Measurements from ENCODE around the gene SMARCE1.

The SMARCE1 gene

DNA sequence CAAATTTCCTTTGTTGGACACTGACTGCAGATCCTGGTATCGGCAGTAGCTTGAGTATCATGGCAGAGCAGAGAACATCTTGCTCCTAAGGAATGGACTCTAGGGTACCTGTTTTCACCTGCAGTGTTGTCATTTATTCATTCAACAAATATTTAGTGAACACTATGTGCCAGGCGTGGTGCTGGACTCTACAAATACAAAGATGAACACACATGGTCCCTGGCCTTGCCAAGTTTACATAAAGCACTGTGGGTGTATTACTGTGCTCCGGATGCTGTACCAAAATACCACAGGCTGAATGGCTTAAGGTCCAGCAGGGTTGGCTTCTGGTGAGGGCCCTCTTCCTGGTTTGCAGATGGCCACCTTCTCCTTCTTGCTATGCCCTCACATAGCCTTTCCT, 68.1 kb downstream of the SMARCE1 start:
- no peak for TF ChIP-seq CTCF (IDR thresholded peaks at IDR 0.05; ENCODE audit: extremely low read depth, missing control alignments)
- no peak for DNase-seq (ENCODE audit: low spot score)

- TF ChIP-seq CTCF (IDR thresholded peaks at IDR 0.05; ENCODE audit: extremely low read depth, missing control alignments) = no peak
These were observed 70.0 kb downstream of the SMARCE1 start for GRCh38 chr17:40577611-40578065.

GRCh38 chr17:40576113-40576740, 71.4 kb downstream of the SMARCE1 start:
- no peak for DNase-seq (ENCODE audit: low spot score)
- TF ChIP-seq CTCF (IDR thresholded peaks at IDR 0.05; ENCODE audit: extremely low read depth, missing control alignments) = no peak

More at GRCh38 chr17:40577611-40578065, 70.0 kb downstream of the SMARCE1 start:
- DNase-seq (ENCODE audit: low spot score) = peak; percentile 64
